Gastrocnemius medialis (tissue), 4 donors: ENCODE measurements around the gene EBNA1BP2. TPM values are rescaled to one million over a fixed set of nuclear protein-coding genes. Genes with fewer than 3 reads are reported as not detected.
"Not testable (repeated sequence)": the region's sequence is repeated elsewhere in the genome, so short reads cannot be mapped to it uniquely, and the experiment has no call there.

Source experiments
- ATAC-seq, 2 donors: fragments of 150-250 bp; one replicate each; pipeline ENCODE4 v1.9.1; 2016
- DNase-seq, 2 donors: peaks; one replicate each; pipeline ENCODE4 v3.0.0-alpha.2; 2019
- H3K27ac ChIP-seq, 4 donors: fragments of 200-600 bp; sonication (generic); 1 replicate in 1 of 4; 2 replicates in 3 of 4; pipeline ENCODE4 v1.5.1; 2016 to 2018; ENCODE audit warnings: mild to moderate bottlenecking in 2 of 4, moderate library complexity in 1 of 4
- H3K27me3 ChIP-seq, 3 donors: fragments of 200-600 bp; sonication (generic) in 2 of 3; 1 replicate in 1 of 3; 2 replicates in 2 of 3; pipeline versions ENCODE4 v1.5.1 to v1.6.0; 2016 to 2019; ENCODE audit warnings: mild to moderate bottlenecking in 1 of 3, moderate library complexity in 1 of 3
- H3K36me3 ChIP-seq, 2 donors: fragments of 200-600 bp; sonication (generic) in 1 of 2; one replicate each; pipeline ENCODE4 v1.5.1; 2017 to 2018
- H3K4me1 ChIP-seq, 2 donors: fragments of 200-600 bp; sonication (generic) in 1 of 2; one replicate each; pipeline ENCODE4 v1.5.1; 2016 to 2017; ENCODE audit warnings: mild to moderate bottlenecking in 2 of 2
- H3K4me3 ChIP-seq, 4 donors: fragments of 200-600 bp; sonication (generic) in 3 of 4; 1 replicate in 1 of 4; 2 replicates in 3 of 4; pipeline ENCODE4 v1.5.1; 2016 to 2019; ENCODE audit warnings: mild to moderate bottlenecking in 2 of 4
- H3K9me3 ChIP-seq, 3 donors: fragments of 200-600 bp; sonication (generic) in 2 of 3; 1 replicate in 1 of 3; 2 replicates in 2 of 3; pipeline ENCODE4 v1.5.1; 2016 to 2019
- POLR2A ChIP-seq, 2 donors: fragments of 450-650 bp; IDR thresholded peaks; one replicate each; pipeline ENCODE4 v1.6.1; 2017; ENCODE audit warnings: antibody characterized with exemption in 2 of 2, mild to moderate bottlenecking in 2 of 2, moderate library complexity in 2 of 2
- in situ Hi-C, 4 donors: fragments of 200-750 bp; cut with MboI; loops; one replicate each; pipeline versions ENCODE4 v1.15.0 to v1.8.0; 2017; ENCODE audit warnings: low sequenced_read_pairs in 4 of 4
- intact Hi-C: fragments of 100-400 bp; cut with DNase I; formaldehyde crosslinking; loops from one replicate; pipeline ENCODE4 v1.15.1; 2023; ENCODE audit warnings: low total_unique reads
- total RNA-seq, 4 donors: library from RNA; depleted of rRNA; stranded (reverse); fragments of >200 nt; gene quantifications; one replicate each; pipeline versions ENCODE4 v1.1.0 to v1.2.3, GENCODE V29; 2016
- TF ChIP-seq, protein P1 (sequence below), 5 experiments: fragments of 450-650 bp in 3 of 5; fragments of 200-600 bp in 2 of 5; sonication (generic) in 2 of 5; IDR thresholded peaks in 4 of 5; conservative IDR thresholded peaks in 1 of 5; 1 replicate in 4 of 5; 2 replicates in 1 of 5; pipeline ENCODE4 v1.5.1; 2016 to 2019; ENCODE audit warnings: antibody characterized with exemption in 5 of 5, mild to moderate bottlenecking in 3 of 5, moderate library complexity in 3 of 5

Gene EBNA1BP2
- total RNA-seq, 4 donors from 2014 or later, result 41.2 to 68.4 (median 59.1) TPM

DNA sequence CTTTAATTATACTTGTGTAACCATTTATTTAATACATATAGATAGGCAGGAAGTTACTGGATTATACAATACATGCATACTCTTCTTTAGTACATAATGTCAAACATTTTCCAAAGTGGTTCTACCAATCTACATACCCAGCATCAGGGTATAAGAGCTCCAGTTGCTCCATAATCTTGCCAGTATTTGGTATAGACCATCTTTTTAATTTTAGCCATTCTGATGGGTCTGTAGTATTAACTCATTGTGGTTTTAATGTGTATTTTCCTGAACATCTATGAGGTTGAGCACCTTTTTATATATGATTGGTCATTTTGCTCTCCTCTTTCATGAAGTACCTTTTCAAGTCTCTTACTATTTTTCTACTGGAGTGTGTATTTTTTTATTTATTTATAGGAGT, 32.1 kb downstream of the EBNA1BP2 start:
- Histone ChIP-seq H3K9me3 (no peaks in the 10 kb centered on the region), H3K4me1 (no peaks in the 10 kb centered on the region), H3K36me3 (no peaks in the 10 kb centered on the region), H3K4me3 (no peak overlapping the region), H3K27me3 (peaks cover under 1 to 16% (median 6%) of the 10 kb centered on the region in 3 donors), H3K27ac (no peak overlapping the region)
- intact Hi-C loops (no loop called here), in situ Hi-C loops (no loop called here)
- ATAC-seq (no peak), DNase-seq (no peak)
- no peak for TF ChIP-seq POLR2A (IDR thresholded peaks at IDR 0.05)
- TF ChIP-seq, protein P1, sequence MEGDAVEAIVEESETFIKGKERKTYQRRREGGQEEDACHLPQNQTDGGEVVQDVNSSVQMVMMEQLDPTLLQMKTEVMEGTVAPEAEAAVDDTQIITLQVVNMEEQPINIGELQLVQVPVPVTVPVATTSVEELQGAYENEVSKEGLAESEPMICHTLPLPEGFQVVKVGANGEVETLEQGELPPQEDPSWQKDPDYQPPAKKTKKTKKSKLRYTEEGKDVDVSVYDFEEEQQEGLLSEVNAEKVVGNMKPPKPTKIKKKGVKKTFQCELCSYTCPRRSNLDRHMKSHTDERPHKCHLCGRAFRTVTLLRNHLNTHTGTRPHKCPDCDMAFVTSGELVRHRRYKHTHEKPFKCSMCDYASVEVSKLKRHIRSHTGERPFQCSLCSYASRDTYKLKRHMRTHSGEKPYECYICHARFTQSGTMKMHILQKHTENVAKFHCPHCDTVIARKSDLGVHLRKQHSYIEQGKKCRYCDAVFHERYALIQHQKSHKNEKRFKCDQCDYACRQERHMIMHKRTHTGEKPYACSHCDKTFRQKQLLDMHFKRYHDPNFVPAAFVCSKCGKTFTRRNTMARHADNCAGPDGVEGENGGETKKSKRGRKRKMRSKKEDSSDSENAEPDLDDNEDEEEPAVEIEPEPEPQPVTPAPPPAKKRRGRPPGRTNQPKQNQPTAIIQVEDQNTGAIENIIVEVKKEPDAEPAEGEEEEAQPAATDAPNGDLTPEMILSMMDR (IDR thresholded peaks at IDR 0.05 in 4 of 5, conservative IDR thresholded peaks at IDR 0.05 in 1 of 5), result no peak

DNA sequence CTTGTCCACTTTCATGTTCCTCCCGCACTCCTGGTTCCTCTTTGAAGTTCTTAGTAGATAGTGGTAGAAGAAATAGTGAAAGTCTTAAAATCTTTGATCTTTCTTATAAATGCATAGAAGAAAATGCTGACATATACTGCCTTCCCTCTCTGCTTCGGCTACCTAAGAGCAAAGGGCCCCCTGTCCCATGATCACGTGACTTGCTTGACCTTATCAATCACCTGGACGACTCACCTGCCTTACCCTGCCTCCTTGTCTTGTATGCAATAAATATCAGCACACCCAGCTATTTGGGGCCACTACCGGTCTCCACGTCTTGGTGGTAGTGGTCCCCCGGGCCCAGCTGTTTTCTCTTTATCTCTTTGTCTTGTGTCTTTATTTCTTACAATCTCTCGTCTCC, 32.8 kb downstream of the EBNA1BP2 start:
- H3K4me3 ChIP-seq, in situ Hi-C loops, ATAC-seq, H3K9me3 ChIP-seq, H3K36me3 ChIP-seq, H3K4me1 ChIP-seq, intact Hi-C loops, H3K27ac ChIP-seq, DNase-seq: not testable (repeated sequence)
- H3K27me3 ChIP-seq, result peaks cover 0 to 12% (median 3%) of the 10 kb centered on the region in 3 donors

DNA sequence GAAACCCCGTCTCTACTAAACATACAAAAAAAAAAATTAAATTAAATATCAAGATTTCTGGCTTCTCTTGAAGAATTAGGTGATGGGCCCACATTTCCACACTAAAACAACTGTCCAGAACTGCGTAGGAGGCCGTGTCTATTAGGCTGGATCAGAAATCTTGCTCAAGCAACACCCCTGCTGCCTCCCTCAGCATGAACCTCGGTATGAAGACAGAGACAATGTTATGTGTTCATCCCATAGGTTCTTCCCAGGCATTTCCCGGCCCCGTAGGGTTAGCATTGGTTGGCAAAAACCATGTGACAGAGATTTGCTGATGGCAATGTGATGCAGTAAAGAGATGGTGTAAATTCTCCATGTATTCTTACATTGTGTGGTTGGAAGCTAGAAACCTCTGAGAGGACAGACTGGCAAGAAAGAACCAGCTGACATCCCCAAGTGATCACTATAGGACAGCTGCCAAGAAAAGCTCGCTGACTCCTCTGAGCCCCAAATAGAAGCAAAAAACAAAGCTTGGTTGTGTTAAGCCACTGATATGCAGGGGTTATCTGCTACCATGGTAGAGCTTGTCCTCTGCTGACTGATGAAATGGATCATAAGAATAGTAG, 34.5 kb downstream of the EBNA1BP2 start:
- no peak for DNase-seq
- intact Hi-C loops, result no loop called here
- Histone ChIP-seq H3K36me3 (no peaks in the 10 kb centered on the region), H3K27me3 (peaks cover 0 to 9% (median 0%) of the 10 kb centered on the region in 3 donors), H3K4me1 (no peaks in the 10 kb centered on the region), H3K4me3 (no peak overlapping the region), H3K9me3 (no peaks in the 10 kb centered on the region), H3K27ac (no peak overlapping the region)
- in situ Hi-C loops, result no loop called here
- TF ChIP-seq POLR2A (IDR thresholded peaks at IDR 0.05), result no peak
- TF ChIP-seq, protein P1 (IDR thresholded peaks at IDR 0.05 in 4 of 5, conservative IDR thresholded peaks at IDR 0.05 in 1 of 5), result no peak
- no peak for ATAC-seq

DNA sequence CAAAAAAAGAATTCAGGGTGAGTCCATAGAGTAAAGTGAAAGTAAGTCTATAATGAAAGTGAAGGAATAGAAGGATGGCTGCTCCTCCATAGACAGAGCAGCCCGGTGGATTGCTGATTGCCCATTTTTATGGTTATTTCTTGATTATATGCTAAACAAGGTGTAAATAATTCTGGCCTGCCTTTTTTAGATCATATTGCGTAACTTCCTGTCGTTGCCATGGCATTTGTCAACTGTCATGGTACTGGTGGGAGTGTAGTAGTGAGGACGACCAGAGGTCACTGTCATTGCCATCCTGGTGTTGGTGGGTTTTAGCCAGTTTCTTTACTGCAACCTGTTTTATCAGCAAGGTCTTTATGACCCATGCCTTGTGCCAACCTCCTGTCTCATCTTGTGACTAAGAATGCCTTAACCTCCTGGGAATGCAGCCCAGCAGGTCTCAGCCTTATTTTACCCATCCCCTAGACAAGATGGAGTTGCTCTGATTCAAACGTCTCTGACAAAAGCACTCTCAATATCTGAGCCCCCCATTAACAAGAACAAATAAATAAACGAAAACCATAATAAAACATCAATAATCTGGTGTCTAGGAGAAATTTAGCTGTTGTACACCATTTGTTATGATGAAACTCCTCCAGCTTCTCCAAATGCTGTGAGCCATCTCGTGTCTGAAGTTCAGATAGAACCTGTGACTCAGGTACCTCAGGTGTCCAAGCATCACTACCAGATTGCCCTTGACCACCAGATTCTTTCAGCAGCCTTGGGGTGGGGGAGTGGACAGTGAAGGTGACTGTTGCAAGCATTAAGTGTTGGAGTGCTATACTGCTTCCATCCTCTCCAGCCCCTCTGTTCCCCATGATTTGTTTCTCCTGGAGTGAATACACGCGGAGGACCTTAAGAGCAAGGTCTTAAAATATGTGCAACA, 36.0 kb downstream of the EBNA1BP2 start:
- Histone ChIP-seq H3K27ac (no peak overlapping the region), H3K9me3 (no peaks in the 10 kb centered on the region), H3K36me3 (no peaks in the 10 kb centered on the region), H3K4me1 (no peaks in the 10 kb centered on the region), H3K27me3 (peaks cover 3 to 9% (median 4%) of the 10 kb centered on the region in 3 donors), H3K4me3 (no peak overlapping the region)
- no peak for DNase-seq
- no peak for ATAC-seq
- in situ Hi-C loops, result no loop called here
- intact Hi-C loops, result no loop called here
- TF ChIP-seq POLR2A (IDR thresholded peaks at IDR 0.05), result no peak
- TF ChIP-seq, protein P1 (IDR thresholded peaks at IDR 0.05 in 4 of 5, conservative IDR thresholded peaks at IDR 0.05 in 1 of 5), result no peak

DNA sequence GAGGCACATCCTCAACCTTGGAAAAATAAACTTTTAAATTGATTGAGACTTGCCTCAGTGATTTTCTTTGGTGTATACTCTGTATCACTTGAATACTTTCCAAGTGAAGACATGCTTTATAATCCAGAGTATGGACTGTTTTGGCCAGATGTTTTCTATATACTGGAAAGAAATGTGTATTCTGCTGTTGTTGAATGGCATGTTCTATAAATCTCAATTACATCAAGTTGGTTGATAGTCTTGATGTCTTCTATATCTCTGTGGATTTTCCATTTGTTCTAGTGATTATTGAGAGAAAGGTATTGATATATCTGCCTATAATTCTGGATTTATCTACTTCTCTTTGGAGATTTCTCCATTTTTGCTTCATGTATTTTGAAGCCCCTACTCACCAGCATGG, 37.5 kb downstream of the EBNA1BP2 start:
- DNase-seq, result no peak
- H3K36me3 ChIP-seq, result no peaks in the 10 kb centered on the region
- peaks cover 3 to 10% (median 7%) of the 10 kb centered on the region in 3 donors for H3K27me3 ChIP-seq
- TF ChIP-seq, protein P1 (IDR thresholded peaks at IDR 0.05 in 4 of 5, conservative IDR thresholded peaks at IDR 0.05 in 1 of 5), result no peak
- no peak for TF ChIP-seq POLR2A (IDR thresholded peaks at IDR 0.05)
- in situ Hi-C loops (no loop called here), intact Hi-C loops (no loop called here)
- H3K27ac ChIP-seq, result no peak overlapping the region
- H3K4me1 ChIP-seq, result no peaks in the 10 kb centered on the region
- H3K4me3 ChIP-seq, result no peak overlapping the region
- no peaks in the 10 kb centered on the region for H3K9me3 ChIP-seq
- no peak for ATAC-seq
